Vagina (tissue), 2 donors: ENCODE measurements around the gene DCTN5.
"Not testable (repeated sequence)": the region's sequence is repeated elsewhere in the genome, so short reads cannot be mapped to it uniquely, and the experiment has no call there.

Source experiments
- CTCF ChIP-seq, 3 experiments: fragments of 450-650 bp in 2 of 3; fragments of 200-600 bp in 1 of 3; sonication (generic) in 1 of 3; IDR thresholded peaks; one replicate each; pipeline ENCODE4 v1.5.1; 2017 to 2019; ENCODE audit warnings: antibody characterized with exemption in 3 of 3, mild to moderate bottlenecking in 2 of 3, moderate library complexity in 2 of 3
- POLR2A ChIP-seq, 2 donors: fragments of 450-650 bp; IDR thresholded peaks; one replicate each; pipeline ENCODE4 v1.6.1; 2017; ENCODE audit warnings: antibody characterized with exemption in 2 of 2, mild to moderate bottlenecking in 2 of 2, moderate library complexity in 2 of 2
- POLR2AphosphoS5 ChIP-seq, 2 donors: sonication (generic); formaldehyde crosslinking; IDR thresholded peaks; one replicate each; pipeline ENCODE4 v1.9.0; 2017; ENCODE audit warnings: antibody characterized with exemption in 2 of 2, mild to moderate bottlenecking in 2 of 2, low read depth in 1 of 2; ENCODE audit not compliant: insufficient read depth in 1 of 2

- not testable (repeated sequence) for TF ChIP-seq POLR2AphosphoS5 (IDR thresholded peaks at IDR 0.05; ENCODE audit: insufficient read depth in 1 of 2, low read depth in 1 of 2); CTCF (IDR thresholded peaks at IDR 0.05); POLR2A (IDR thresholded peaks at IDR 0.05)
Observed at GRCh38 chr16:23631874-23632273, 9.4 kb upstream of the DCTN5 start.
